Measurements from ENCODE around the gene C19orf47.

The C19orf47 gene

GRCh38 chr19:40313229-40313983, 34.8 kb downstream of the C19orf47 start:
- DNase-seq: no peak

DNA sequence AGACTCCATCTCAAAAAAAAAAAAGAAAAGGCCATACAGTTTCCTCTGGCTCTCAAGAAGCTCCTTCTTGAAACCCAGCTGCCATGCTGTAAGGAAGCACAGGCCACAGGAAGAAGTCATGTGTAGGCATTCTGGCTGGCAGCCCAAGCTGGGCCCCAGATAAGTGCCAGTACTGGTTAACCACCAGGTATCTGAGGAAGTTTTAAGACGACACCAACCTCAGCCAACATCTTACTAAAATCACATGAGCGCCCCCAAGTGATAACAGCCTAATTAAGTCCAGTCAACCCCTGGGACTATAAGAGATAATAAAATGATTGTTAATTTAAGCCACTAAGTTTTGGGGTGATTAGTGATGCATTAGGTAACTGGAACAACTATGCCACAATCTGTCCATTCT, 35.7 kb downstream of the C19orf47 start:
- no peak for DNase-seq

GRCh38 chr19:40309666-40310065, 38.5 kb downstream of the C19orf47 start:
- no peak for DNase-seq

DNA sequence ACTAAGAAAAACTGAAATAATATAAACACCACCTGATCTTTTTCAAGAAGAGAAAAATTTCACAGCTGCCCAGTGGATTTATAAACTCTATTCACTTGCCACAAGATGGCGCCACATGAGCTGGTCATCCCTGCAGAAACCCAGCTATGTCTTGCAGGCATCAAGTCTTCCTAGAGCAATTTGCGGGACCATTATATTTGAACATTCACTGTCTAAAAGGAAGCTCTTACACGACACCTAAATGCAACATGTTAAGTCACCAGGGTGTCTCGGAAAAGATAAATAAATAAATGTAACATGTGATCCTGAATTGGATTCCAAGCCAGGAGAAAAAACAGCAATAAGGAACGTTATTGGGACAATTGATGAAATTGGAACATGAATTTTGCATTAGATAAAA, 42.8 kb downstream of the C19orf47 start:
- peak; percentile 77 for DNase-seq

DNA sequence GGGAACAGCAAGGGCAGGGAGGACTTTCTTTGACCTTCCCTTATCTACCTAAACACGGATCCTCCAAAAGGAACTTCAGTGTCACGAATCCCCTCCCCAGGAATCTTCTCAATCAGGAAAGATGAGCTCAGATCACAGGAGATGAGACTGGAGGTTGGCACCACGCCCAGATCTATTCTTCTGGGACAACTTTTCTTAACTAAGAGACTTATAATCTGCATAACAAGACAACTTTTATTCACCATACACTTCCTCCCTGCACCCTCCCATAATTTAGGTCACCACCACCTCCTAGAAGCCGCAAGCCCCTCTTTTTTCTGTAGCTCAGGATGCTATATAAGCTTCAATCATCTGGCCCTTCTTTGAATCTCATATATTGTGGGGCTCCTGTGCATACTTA, 43.9 kb downstream of the C19orf47 start:
- DNase-seq: no peak

GRCh38 chr19:40303765-40304164, 44.4 kb downstream of the C19orf47 start:
- no peak for DNase-seq

DNA sequence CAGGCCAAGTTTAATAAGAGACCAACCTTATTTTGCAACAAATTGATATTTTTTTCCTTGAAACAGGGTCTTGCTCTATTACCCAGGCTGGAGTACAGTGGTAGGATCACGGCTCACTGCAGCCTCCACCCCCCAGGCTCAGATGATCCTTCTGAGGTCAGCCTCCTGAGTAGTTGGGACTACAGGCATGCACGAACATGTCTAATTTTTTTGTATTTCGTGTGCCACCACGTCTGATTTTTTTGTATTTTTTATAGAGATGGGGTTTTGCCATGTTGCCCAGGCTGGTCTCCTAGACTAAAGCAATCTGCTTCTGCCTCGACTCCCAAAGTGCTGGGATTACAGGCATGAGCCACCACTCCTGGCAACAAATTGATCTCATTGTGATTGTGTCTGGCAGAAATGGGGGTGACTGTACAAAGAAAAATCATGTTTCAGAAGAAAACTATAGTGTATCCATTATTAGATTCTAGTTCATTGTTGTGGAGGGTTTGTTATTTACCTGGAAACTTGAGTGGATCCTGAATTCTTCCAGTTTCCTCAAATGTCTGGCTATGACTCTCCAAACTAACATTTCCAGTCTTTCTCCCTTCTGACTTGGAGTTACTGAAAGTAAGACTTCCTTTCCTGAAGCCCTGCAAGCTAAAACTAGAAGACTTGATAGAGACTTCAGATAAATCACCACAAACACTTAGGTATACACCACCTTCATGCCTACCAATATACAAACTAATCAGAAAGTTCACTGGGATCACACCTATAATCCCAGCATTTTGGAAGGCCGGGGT, 45.8 kb downstream of the C19orf47 start:
- no peak for DNase-seq

- DNase-seq: no peak
These were observed 47.5 kb downstream of the C19orf47 start for GRCh38 chr19:40300668-40301067.

- DNase-seq: no peak
These were observed 50.2 kb downstream of the C19orf47 start for GRCh38 chr19:40298026-40298425.

- no peak for DNase-seq
These were observed 53.6 kb downstream of the C19orf47 start for GRCh38 chr19:40294560-40294959.

- DNase-seq: no peak
These were observed 61.2 kb downstream of the C19orf47 start for GRCh38 chr19:40286971-40287421.

- no peak for DNase-seq
These were observed 61.8 kb downstream of the C19orf47 start for GRCh38 chr19:40286235-40286970.

DNA sequence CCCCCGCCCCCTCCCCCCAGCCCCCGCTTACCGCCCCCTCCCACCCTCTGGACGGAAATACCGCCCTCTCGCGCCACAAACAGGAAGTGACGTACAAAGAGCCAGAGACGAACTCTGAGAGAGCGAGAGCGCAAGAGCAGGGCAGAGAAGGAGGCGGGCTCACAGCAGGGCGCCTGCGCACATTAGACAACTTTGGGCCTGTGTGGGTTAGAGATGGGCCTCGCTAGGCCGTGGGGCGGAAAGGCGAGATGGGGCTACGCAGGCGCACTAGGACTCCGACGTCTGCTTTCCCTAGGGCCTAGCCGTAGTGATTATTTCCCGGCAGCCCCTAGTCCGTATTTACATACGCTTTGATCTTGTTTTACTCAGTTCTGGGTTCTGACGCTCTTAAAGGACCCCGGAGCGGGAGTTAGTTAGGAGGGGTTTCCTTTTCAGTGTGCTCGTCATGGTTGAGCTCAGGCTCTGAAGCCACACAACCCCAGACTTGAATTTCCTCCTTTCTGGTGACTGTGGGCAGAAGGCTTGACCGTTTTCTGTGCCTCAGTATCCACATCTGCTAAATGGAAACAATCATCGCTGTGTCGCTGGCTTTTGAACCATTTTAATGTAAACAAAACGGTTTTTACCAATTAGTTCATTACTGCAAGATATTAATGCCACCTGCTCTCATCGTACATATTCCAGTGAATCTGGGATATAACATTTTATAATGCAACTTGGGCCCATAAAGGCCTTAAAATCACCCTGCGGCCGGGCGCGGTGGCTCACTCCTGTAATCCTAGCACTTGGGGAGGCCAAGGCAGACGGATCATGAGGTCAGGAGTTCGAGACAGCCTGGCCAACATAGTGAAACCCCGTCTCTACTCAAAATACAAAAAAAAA, 62.6 kb downstream of the C19orf47 start:
- DNase-seq: peak; percentile 100

DNA sequence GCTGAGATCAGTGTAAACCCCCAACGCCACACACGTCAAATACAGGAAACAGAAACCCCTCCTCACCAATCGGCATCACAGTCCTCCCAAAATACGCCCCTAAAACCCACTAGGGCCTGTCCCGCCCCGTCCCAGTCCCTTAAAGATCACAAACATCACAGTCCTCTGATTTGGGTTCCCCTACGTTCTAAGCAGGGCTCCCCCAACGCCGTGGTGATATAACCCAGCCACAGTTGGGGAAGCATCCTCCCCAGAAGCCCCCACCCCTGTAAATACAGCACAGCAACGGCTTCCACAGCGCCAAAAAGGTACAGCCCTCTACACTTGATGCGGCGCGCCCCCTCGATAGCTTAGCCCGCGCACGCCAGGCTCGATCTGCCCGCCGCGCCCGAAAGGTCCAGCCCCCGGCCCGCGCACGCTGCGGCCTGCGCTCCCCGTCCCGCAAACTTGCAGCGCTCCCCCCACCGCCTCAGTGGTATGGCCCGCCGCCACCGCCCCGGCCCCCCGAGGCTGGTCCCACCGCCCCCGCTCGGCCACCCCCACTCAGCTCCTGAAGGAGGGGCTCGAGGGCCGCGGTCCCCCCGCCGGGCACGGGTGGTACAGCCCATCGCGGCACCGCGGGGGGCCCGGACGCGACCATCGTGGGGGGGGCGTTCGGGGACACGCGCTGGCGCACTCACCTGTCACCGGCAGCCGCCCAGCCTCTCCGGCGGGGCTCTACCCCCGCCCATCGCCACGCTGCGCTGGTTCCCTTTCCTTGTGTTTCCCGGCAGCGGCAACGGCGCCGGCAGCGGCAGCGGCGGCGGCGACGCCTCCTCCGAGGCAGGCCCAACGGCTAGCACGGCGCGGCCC, 63.5 kb downstream of the C19orf47 start, which contains the start of gene AKT2:
AKT2 (minus strand) TSS at position 845 of the 852 bp plus-strand sequence. CDS start 20,078 bp downstream, outside the sequence.
- DNase-seq: peak; percentile 87

DNA sequence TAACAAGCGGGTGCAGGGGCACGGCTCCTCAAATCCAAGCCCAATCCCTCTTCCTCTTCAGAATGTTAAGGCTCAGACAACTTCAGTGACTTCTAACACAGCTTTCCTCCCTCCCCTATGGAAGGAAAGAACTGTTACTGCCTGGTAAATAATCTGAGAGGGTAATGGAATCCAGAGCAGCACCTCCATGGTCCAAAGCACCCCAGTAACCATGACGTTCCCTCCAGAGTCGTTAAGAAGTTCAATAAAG, 64.0 kb downstream of the C19orf47 start:
- no peak for DNase-seq

DNA sequence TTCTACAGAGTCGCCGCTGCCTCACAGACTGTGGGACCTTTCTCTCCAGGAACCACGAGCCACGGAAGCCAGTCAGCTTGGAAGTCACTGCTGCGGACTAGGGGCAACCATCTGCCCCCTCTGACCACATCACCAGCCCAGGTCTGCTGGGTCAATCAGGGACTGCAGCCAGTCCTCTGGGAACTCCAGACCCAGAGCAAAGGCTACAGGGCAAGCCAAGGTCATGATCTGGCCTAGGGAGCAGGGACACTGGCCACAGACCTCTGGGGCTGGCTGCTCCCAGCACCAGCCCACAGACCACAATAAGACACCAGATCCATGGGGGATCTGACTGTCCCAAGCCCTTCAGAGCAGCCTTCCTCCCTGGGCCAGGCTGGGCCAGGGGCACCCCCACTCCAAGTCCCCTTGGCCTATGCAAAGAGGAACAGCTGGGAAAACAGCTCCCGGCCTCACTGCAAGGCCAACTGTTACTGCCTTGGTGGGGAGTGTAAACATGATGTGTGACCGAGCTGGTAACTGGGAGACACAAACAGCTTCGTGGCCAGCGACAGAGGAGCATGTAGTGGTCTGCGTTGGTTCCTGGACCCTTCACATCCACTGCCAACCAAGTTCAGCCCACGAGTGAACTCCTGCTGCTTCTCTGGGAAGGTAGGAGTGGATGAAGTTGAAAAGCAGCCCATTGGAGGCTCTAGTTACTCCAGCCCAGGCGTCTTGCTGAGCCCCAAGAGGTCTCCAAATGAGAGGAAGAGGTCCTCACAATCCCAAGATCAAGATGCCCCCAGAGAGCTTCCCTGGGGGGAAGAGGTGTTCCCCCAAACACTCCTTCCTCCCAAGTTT, 64.6 kb downstream of the C19orf47 start:
- no peak for DNase-seq

DNA sequence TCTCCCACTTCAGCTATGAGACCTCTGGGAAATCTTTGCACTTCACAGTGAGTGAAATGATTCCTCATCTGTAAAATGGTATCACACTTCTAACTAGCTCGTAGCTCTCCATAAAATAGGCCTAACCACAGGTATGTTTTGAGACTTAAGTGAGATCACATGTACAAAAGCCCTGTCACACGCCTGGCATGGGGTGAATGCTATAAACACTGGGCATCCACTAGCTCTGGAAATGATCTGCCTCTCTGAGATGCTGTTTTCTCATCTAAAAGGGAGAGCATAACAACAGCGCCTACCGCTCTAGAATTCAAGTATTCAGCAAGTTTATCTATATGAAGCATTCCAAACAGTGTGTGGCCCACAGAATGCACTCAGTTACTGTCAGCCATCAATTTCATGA, 65.3 kb downstream of the C19orf47 start:
- no peak for DNase-seq

- no peak for DNase-seq
These were observed 66.0 kb downstream of the C19orf47 start for GRCh38 chr19:40282209-40282580.

DNA sequence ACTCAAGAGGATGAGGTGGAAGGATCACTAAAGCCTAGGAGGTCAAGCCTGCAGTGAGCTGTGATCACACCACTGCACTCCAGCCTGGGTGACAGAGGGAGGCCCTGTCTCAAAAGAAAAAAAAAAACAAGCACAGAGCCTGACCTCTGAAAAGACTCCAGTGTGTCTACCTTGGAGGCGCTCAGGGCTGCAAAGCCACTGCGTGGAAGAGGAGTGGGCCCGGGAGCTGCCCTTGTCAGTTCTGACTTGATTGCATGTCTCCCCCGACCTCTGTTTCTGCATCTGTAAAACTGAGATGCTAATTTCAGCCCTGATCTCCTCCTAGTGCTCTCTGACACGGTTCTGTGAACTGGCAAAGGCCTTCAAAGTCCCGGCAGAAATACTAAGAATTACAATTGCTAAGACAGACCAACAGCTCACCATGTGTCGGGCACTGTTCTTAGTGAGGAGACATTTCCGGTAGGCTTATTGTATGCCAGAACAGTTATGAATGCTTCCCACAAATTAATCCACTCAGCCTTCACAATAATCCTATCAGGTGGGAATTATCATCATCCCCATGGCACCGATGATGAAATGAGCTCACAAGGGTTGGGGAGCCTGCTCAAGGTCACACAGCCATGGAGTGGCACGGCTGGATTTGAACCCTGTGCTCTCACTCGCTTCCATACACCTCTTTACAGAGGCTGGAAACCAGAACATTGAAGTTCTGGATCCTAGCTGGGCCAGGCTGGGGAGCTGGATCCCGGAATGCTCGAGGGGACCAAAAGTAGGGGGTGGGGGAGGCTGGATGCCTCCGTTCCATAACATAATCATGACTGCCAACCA, 66.6 kb downstream of the C19orf47 start:
- no peak for DNase-seq
